K562 (cell line): ENCODE data around the gene CCDC78. TPM values are rescaled to one million over a fixed set of nuclear protein-coding genes. Genes with fewer than 3 reads are reported as not detected.
A peak's percentile ranks its signal among the peaks of the same experiment; 100 is the strongest.

Source experiments
- DMBX1 ChIP-seq: fragments of 250-450 bp; sonication (Bioruptor Pico); IDR thresholded peaks from 2 replicates; pipeline ENCODE4 v1.8.0; 2022; ENCODE audit warnings: inconsistent platforms, mild to moderate bottlenecking, moderate library complexity, borderline replicate concordance
- HNRNPUL1 ChIP-seq: fragments of 200-400 bp; formaldehyde crosslinking; IDR thresholded peaks from 2 replicates; pipeline ENCODE4 v1.6.1; 2017; ENCODE audit warnings: low read length
- NFATC3 ChIP-seq: fragments of 450-650 bp; IDR thresholded peaks from 2 replicates; pipeline ENCODE4 v1.6.1; 2017; ENCODE audit warnings: mild to moderate bottlenecking
- SIN3A ChIP-seq, 2 experiments: fragments of 150-350 bp in 1 of 2; IDR thresholded peaks; 2 replicates each; pipeline ENCODE4 v1.6.1; 2011 to 2016; ENCODE audit warnings: borderline replicate concordance in 2 of 2, low read depth in 2 of 2, low read length in 2 of 2, mild to moderate bottlenecking in 2 of 2, moderate library complexity in 2 of 2; ENCODE audit not compliant: control insufficient read depth in 1 of 2
- STAG1 ChIP-seq: sonication (generic); formaldehyde crosslinking; IDR thresholded peaks from 2 replicates; pipeline ENCODE4 v1.5.0; 2020; ENCODE audit warnings: missing genetic modification reagents, borderline replicate concordance
- ZBTB7A ChIP-seq: IDR thresholded peaks from 2 replicates; pipeline ENCODE4 v1.6.1; 2011; ENCODE audit warnings: low read depth, mild to moderate bottlenecking, low read length, moderate library complexity, borderline replicate concordance; ENCODE audit not compliant: control insufficient read depth
- ZFP30 ChIP-seq: fragments of 250-450 bp; sonication (Bioruptor Pico); IDR thresholded peaks from 2 replicates; pipeline ENCODE4 v1.8.0; 2022; ENCODE audit warnings: moderate library complexity, mild to moderate bottlenecking, inconsistent platforms, borderline replicate concordance
- polyA plus RNA-seq, 8 experiments: library from polyadenylated mRNA; depleted of rRNA in 4 of 8; stranded (reverse) in 5 of 8; unstranded in 3 of 8; fragments of >200 nt; fragmentation: Nextera tagmentation in 2 of 8; fragmentation: Illumina TruSeq in 1 of 8; extraction: Ambion mirVana in 2 of 8; extraction: Trizol in 1 of 8; gene quantifications; 2 replicates each; pipeline versions ENCODE4 v1.2.1 to v1.2.3, GENCODE V29; 2011 to 2014; ENCODE audit warnings: inconsistent platforms in 1 of 8, missing spikeins in 1 of 8
- total RNA-seq, 7 experiments: library from RNA; depleted of rRNA in 6 of 7; stranded (reverse); fragments of >200 nt in 6 of 7; fragmentation: Illumina TruSeq in 2 of 7; extraction: Trizol in 2 of 7; gene quantifications; 2 replicates each; pipeline versions ENCODE4 v1.2.1 to v1.2.3, GENCODE V29; 2011 to 2021; ENCODE audit warnings: low replicate concordance in 1 of 7
- TF ChIP-seq, protein P1 (sequence below): fragments of 250-450 bp; sonication (Bioruptor Pico); IDR thresholded peaks from 2 replicates; pipeline ENCODE4 v1.5.0; 2022; ENCODE audit warnings: mild to moderate bottlenecking
- TF ChIP-seq, protein P2 (sequence below): fragments of 250-450 bp; sonication (Bioruptor Pico); IDR thresholded peaks from 2 replicates; pipeline ENCODE4 v1.5.0; 2020; ENCODE audit warnings: mild to moderate bottlenecking, borderline replicate concordance
- TF ChIP-seq, protein P3 (sequence below): fragments of 250-450 bp; sonication (Bioruptor Pico); IDR thresholded peaks from 2 replicates; pipeline ENCODE4 v1.5.0; 2020; ENCODE audit warnings: mild to moderate bottlenecking

CCDC78 gene
- total and polyA plus RNA-seq, 9 of the 15 experiments (the other 6 are each of a cell fraction or from before 2014, with no cell fraction given) = 0.24 to 17.7 (median 2.9) TPM

DNA sequence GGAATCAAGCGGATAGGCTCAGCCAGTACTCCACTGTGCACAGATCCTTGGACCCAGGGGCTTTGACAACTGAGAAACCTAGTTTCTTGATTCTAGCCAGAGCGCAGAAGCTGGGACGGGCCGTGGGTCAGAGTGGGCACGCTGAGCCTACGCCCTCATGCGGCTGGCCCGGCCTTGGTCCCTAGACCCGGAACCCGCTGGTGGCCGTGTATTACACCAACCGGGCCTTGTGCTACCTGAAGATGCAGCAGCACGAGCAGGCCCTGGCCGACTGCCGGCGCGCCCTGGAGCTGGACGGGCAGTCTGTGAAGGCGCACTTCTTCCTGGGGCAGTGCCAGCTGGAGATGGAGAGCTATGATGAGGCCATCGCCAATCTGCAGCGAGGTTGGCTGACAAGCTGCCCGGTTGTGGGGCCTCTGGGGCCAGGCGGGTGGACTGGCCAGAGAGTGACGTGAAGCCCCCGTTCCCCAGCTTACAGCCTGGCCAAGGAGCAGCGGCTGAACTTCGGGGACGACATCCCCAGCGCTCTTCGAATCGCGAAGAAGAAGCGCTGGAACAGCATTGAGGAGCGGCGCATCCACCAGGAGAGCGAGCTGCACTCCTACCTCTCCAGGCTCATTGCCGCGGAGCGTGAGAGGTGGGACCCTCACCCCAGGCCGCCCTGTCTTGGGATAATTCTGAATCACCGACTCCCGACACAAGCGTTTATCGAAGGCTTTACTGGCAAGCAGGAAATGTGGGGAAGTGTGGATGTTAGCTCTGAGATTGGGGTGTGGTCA, 45.1 kb downstream of the CCDC78 start (continued):
- TF ChIP-seq ZBTB7A (no peak), STAG1 (CRISPR knock-in tag) (no peak), HNRNPUL1 (no peak), DMBX1 (CRISPR knock-in tag) (no peak), SIN3A (IDR thresholded peaks at IDR 0.05; ENCODE audit: borderline replicate concordance in 2 of 2, control insufficient read depth in 1 of 2, low read depth in 2 of 2, low read length in 2 of 2) (0 out of 4 replicates have a peak, but pooled peaks of 1 of the 2 experiments have one; percentile 35), NFATC3 (no peak), ZFP30 (no peak)
- TF ChIP-seq, protein P1, sequence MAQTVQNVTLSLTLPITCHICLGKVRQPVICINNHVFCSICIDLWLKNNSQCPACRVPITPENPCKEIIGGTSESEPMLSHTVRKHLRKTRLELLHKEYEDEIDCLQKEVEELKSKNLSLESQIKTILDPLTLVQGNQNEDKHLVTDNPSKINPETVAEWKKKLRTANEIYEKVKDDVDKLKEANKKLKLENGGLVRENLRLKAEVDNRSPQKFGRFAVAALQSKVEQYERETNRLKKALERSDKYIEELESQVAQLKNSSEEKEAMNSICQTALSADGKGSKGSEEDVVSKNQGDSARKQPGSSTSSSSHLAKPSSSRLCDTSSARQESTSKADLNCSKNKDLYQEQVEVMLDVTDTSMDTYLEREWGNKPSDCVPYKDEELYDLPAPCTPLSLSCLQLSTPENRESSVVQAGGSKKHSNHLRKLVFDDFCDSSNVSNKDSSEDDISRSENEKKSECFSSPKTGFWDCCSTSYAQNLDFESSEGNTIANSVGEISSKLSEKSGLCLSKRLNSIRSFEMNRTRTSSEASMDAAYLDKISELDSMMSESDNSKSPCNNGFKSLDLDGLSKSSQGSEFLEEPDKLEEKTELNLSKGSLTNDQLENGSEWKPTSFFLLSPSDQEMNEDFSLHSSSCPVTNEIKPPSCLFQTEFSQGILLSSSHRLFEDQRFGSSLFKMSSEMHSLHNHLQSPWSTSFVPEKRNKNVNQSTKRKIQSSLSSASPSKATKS = no peak
- TF ChIP-seq, protein P2, sequence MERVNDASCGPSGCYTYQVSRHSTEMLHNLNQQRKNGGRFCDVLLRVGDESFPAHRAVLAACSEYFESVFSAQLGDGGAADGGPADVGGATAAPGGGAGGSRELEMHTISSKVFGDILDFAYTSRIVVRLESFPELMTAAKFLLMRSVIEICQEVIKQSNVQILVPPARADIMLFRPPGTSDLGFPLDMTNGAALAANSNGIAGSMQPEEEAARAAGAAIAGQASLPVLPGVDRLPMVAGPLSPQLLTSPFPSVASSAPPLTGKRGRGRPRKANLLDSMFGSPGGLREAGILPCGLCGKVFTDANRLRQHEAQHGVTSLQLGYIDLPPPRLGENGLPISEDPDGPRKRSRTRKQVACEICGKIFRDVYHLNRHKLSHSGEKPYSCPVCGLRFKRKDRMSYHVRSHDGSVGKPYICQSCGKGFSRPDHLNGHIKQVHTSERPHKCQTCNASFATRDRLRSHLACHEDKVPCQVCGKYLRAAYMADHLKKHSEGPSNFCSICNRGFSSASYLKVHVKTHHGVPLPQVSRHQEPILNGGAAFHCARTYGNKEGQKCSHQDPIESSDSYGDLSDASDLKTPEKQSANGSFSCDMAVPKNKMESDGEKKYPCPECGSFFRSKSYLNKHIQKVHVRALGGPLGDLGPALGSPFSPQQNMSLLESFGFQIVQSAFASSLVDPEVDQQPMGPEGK (CRISPR knock-in tag) = no peak
- TF ChIP-seq, protein P3, sequence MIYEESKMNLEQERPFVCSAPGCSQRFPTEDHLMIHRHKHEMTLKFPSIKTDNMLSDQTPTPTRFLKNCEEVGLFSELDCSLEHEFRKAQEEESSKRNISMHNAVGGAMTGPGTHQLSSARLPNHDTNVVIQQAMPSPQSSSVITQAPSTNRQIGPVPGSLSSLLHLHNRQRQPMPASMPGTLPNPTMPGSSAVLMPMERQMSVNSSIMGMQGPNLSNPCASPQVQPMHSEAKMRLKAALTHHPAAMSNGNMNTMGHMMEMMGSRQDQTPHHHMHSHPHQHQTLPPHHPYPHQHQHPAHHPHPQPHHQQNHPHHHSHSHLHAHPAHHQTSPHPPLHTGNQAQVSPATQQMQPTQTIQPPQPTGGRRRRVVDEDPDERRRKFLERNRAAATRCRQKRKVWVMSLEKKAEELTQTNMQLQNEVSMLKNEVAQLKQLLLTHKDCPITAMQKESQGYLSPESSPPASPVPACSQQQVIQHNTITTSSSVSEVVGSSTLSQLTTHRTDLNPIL (CRISPR knock-in tag) = no peak
